ENCODE measurements around the gene NECTIN2. TPM values are rescaled to one million over a fixed set of nuclear protein-coding genes. Genes with fewer than 3 reads are reported as not detected.

The NECTIN2 gene
- total and polyA plus RNA-seq, 4 donors = 76.9 to 117 (median 94.0) TPM

GRCh38 chr19:44905437-44906160 lies 59.5 kb downstream of the NECTIN2 start, which contains the start of gene APOE:
APOE (plus strand) TSS chr19:44905796; CDS start chr19:44906625, 829 bp downstream.
- no peak for TF ChIP-seq CTCF (IDR thresholded peaks at IDR 0.05; ENCODE audit: control extremely low read depth, extremely low read depth)
- Histone ChIP-seq H3K27me3 (ENCODE audit: control insufficient read depth in 3 of 3, insufficient read depth in 3 of 3, low read length in 2 of 3) (no peaks in the 10 kb centered on the region), H3K36me3 (ENCODE audit: control insufficient read depth in 4 of 4, insufficient read depth in 4 of 4, low read length in 4 of 4) (peaks cover 4 to 23% (median 8%) of the 10 kb centered on the region in 4 donors), H3K9ac (ENCODE audit: insufficient read depth in 1 of 2, low read length in 2 of 2) (peak within 1 kb of the TSS in 1 of 2 donors; percentile 92), H3K4me1 (ENCODE audit: control insufficient read depth in 5 of 5, insufficient read depth in 5 of 5, low read length in 5 of 5) (peaks cover 0 to 18% (median 0%) of the 10 kb centered on the region in 5 donors), H3K9me3 (ENCODE audit: control insufficient read depth in 4 of 4, insufficient read depth in 3 of 4, low read length in 3 of 4) (no peaks in the 10 kb centered on the region), H3K27ac (ENCODE audit: low read depth in 1 of 2, low read length in 1 of 2) (no peak within 1 kb of the TSS), H3K4me3 (peak within 1 kb of the TSS; percentile 0)
- DNase-seq (peak; percentile 31 to 39 (median 39)), ATAC-seq (ENCODE audit: insufficient read depth, low FRiP score) (peak; percentile 4)
- WGBS, 2 donors = 1 to 3% methylated on average over 19 to 20 of the region's 20 CpGs

- Histone ChIP-seq H3K9ac (ENCODE audit: insufficient read depth in 1 of 2, low read length in 2 of 2) (no peak overlapping the region), H3K4me3 (no peak overlapping the region), H3K27ac (ENCODE audit: low read depth in 1 of 2, low read length in 1 of 2) (no peak overlapping the region), H3K9me3 (ENCODE audit: control insufficient read depth in 4 of 4, insufficient read depth in 3 of 4, low read length in 3 of 4) (peaks cover 0 to 1% (median 0%) of the 10 kb centered on the region in 4 donors), H3K4me1 (ENCODE audit: control insufficient read depth in 5 of 5, insufficient read depth in 5 of 5, low read length in 5 of 5) (peaks cover 0 to 31% (median 6%) of the 10 kb centered on the region in 5 donors), H3K27me3 (ENCODE audit: control insufficient read depth in 3 of 3, insufficient read depth in 3 of 3, low read length in 2 of 3) (no peaks in the 10 kb centered on the region), H3K36me3 (ENCODE audit: control insufficient read depth in 4 of 4, insufficient read depth in 4 of 4, low read length in 4 of 4) (peaks cover under 1 to 9% (median 3%) of the 10 kb centered on the region in 4 donors)
- DNase-seq = no peak
- 93 to 96% methylated on average over 11 to 12 of the region's 12 CpGs for WGBS, 2 donors
- ATAC-seq (ENCODE audit: insufficient read depth, low FRiP score) = no peak
- no peak for TF ChIP-seq CTCF (IDR thresholded peaks at IDR 0.05; ENCODE audit: control extremely low read depth, extremely low read depth)
Observed at GRCh38 chr19:44907613-44908012, 61.5 kb downstream of the NECTIN2 start.

- 95% methylated on average over 46 of the region's 46 CpGs for WGBS, 2 donors
- H3K4me3 ChIP-seq = no peak overlapping the region
- H3K36me3 ChIP-seq (ENCODE audit: control insufficient read depth in 4 of 4, insufficient read depth in 4 of 4, low read length in 4 of 4) = peaks cover 0 to 3% (median 0%) of the 10 kb centered on the region in 4 donors
- ATAC-seq (ENCODE audit: insufficient read depth, low FRiP score) (no peak), DNase-seq (no peak)
- TF ChIP-seq CTCF (IDR thresholded peaks at IDR 0.05; ENCODE audit: control extremely low read depth, extremely low read depth) = no peak
- no peaks in the 10 kb centered on the region for H3K27me3 ChIP-seq (ENCODE audit: control insufficient read depth in 3 of 3, insufficient read depth in 3 of 3, low read length in 2 of 3)
- H3K9ac ChIP-seq (ENCODE audit: insufficient read depth in 1 of 2, low read length in 2 of 2) = no peak overlapping the region
- peaks cover 0 to 37% (median 6%) of the 10 kb centered on the region in 5 donors for H3K4me1 ChIP-seq (ENCODE audit: control insufficient read depth in 5 of 5, insufficient read depth in 5 of 5, low read length in 5 of 5)
- H3K9me3 ChIP-seq (ENCODE audit: control insufficient read depth in 4 of 4, insufficient read depth in 3 of 4, low read length in 3 of 4) = peaks cover 0 to 1% (median 0%) of the 10 kb centered on the region in 4 donors
- H3K27ac ChIP-seq (ENCODE audit: low read depth in 1 of 2, low read length in 1 of 2) = no peak overlapping the region
Observed at GRCh38 chr19:44908074-44908835, 62.2 kb downstream of the NECTIN2 start.
